UCSD-AML1 (cell line): ENCODE measurements around the gene SAXO2.
"Not testable (repeated sequence)": the region's sequence is repeated elsewhere in the genome, so short reads cannot be mapped to it uniquely, and the experiment has no call there.

Source experiments
- DNase-seq: peaks from one replicate; lab custom pipeline; 2025; ENCODE audit not compliant: unreplicated experiment; lab: John Stamatoyannopoulos, UW

Gene SAXO2

GRCh38 chr15:82262422-82263026 is at the start of gene SAXO2, which contains the start of gene EFL1:
Gene SAXO2 (plus strand): TSS chr15:82262818. CDS start chr15:82262880, 62 bp downstream.
Gene EFL1 (minus strand): TSS chr15:82262734. CDS start chr15:82261778, 956 bp downstream.
- peak; percentile 90 for DNase-seq

GRCh38 chr15:82216092-82216491 is 46.5 kb upstream of the SAXO2 start:
- not testable (repeated sequence) for DNase-seq

- peak; percentile 26 for DNase-seq
Observed at GRCh38 chr15:82221535-82221934, 41.1 kb upstream of the SAXO2 start.

GRCh38 chr15:82228750-82229149 is 33.9 kb upstream of the SAXO2 start:
- no peak for DNase-seq

GRCh38 chr15:82231233-82231632 is 31.4 kb upstream of the SAXO2 start:
- DNase-seq: no peak

- no peak for DNase-seq
Observed at GRCh38 chr15:82231842-82232241, 30.8 kb upstream of the SAXO2 start.

- not testable (repeated sequence) for DNase-seq
Observed at GRCh38 chr15:82237944-82238534, 24.6 kb upstream of the SAXO2 start.

GRCh38 chr15:82239685-82240391 is 22.8 kb upstream of the SAXO2 start:
- no peak for DNase-seq

GRCh38 chr15:82241836-82242499 is 20.6 kb upstream of the SAXO2 start:
- not testable (repeated sequence) for DNase-seq

- not testable (repeated sequence) for DNase-seq
Observed at GRCh38 chr15:82243644-82244043, 19.0 kb upstream of the SAXO2 start.

GRCh38 chr15:82245956-82246355 is 16.7 kb upstream of the SAXO2 start:
- DNase-seq: not testable (repeated sequence)

GRCh38 chr15:82248261-82248660 is 14.4 kb upstream of the SAXO2 start:
- not testable (repeated sequence) for DNase-seq

GRCh38 chr15:82261566-82262421 is 824 bp upstream of the SAXO2 start:
- peak; percentile 28 for DNase-seq

GRCh38 chr15:82263350-82263749 is 732 bp downstream of the SAXO2 start:
- no peak for DNase-seq

- not testable (repeated sequence) for DNase-seq
Observed at GRCh38 chr15:82267137-82267536, 4.5 kb downstream of the SAXO2 start.

GRCh38 chr15:82268454-82268853 is 5.8 kb downstream of the SAXO2 start:
- DNase-seq: not testable (repeated sequence)

GRCh38 chr15:82272154-82272553 is 9.5 kb downstream of the SAXO2 start:
- DNase-seq: no peak

GRCh38 chr15:82275410-82275809 is 12.8 kb downstream of the SAXO2 start:
- DNase-seq: no peak

GRCh38 chr15:82281276-82281675 is 18.7 kb downstream of the SAXO2 start:
- not testable (repeated sequence) for DNase-seq

- not testable (repeated sequence) for DNase-seq
Observed at GRCh38 chr15:82282386-82282785, 19.8 kb downstream of the SAXO2 start.

- DNase-seq: not testable (repeated sequence)
Observed at GRCh38 chr15:82284381-82284780, 21.8 kb downstream of the SAXO2 start.
